K562 (cell line): ENCODE results near the gene SOX8. TPM values are rescaled to one million over a fixed set of nuclear protein-coding genes. Genes with fewer than 3 reads are reported as not detected.

ENCODE experiments used
- ATAC-seq: fragments of 200-7000 bp; cut with Tn5 transposase; 3 replicates; pipeline ENCODE4 v1.9.1; 2020; ENCODE audit warnings: moderate library complexity
- BruUV-seq: library from RNA; stranded (reverse); fragments of 400-500 nt; replicated peaks from 2 replicates; lab custom pipeline; 2021; lab: Mats Ljungman, UMichigan
- CTCF ChIA-PET: fragments of 300-600 bp; formaldehyde crosslinking; extraction: SDS; loops from one replicate; lab custom pipeline; 2021; ENCODE audit warnings: low intra/inter-chr PET ratio; lab: Yijun Ruan, JAX
- POLR2A ChIA-PET: fragments of 300-600, 350-650 bp; sonication (Branson Sonifier 250); formaldehyde crosslinking; extraction: SDS; loops from one replicate; lab custom pipeline; 2021; ENCODE audit warnings: antibody characterized with exemption, inconsistent platforms; lab: Yijun Ruan, JAX
- DNase-seq, 4 experiments: peaks; one replicate each; pipeline versions ENCODE4 v3.0.0 to v3.0.0-alpha.2; 2011 to 2018; ENCODE audit warnings: low spot score in 3 of 4, mixed read lengths in 3 of 4; ENCODE audit errors: extremely low read depth in 1 of 4
- FAIRE-seq: peaks from 2 replicates; lab custom pipeline; 2011; peaks lifted over from hg19 to GRCh38; lab: Jason Lieb, UNC
- H2AFZ ChIP-seq: 2 replicates; pipeline ENCODE4 v1.6.0; 2011; ENCODE audit warnings: low read depth, low read length, control low read depth, inconsistent platforms
- H3K27ac ChIP-seq: fragments of 200-600 bp; 3 replicates; pipeline ENCODE4 v1.8.0; 2011; ENCODE audit warnings: low read depth, mild to moderate bottlenecking, control low read depth, inconsistent platforms, low read length, moderate library complexity, mixed read lengths; ENCODE audit errors: extremely low read depth
- H3K27me3 ChIP-seq, 2 experiments: fragments of 300-600 bp in 1 of 2; 2 replicates in 1 of 2; 3 replicates in 1 of 2; pipeline versions ENCODE4 v1.6.0 to v1.8.0; 2011; ENCODE audit warnings: inconsistent platforms in 2 of 2, low read length in 2 of 2, mild to moderate bottlenecking in 1 of 2, mixed read lengths in 1 of 2, moderate library complexity in 1 of 2; ENCODE audit not compliant: control insufficient read depth in 2 of 2, insufficient read depth in 2 of 2
- H3K36me3 ChIP-seq: fragments of 300-600 bp; 3 replicates; pipeline ENCODE4 v1.8.0; 2011; ENCODE audit warnings: mild to moderate bottlenecking, low read length, inconsistent platforms; ENCODE audit not compliant: control insufficient read depth, insufficient read depth
- H3K4me1 ChIP-seq, 2 experiments: fragments of 200-600 bp in 1 of 2; replicated peaks in 1 of 2; 2 replicates in 1 of 2; 3 replicates in 1 of 2; pipeline versions ENCODE4 v1.5.1 to v1.8.0; 2011; ENCODE audit warnings: inconsistent platforms in 2 of 2, low read length in 2 of 2, mild to moderate bottlenecking in 1 of 2, mixed read lengths in 1 of 2, moderate library complexity in 1 of 2; ENCODE audit not compliant: control insufficient read depth in 2 of 2, insufficient read depth in 2 of 2
- H3K4me2 ChIP-seq: 2 replicates; pipeline ENCODE4 v1.6.1; 2011; ENCODE audit warnings: low read length, control low read depth, inconsistent platforms, mixed read lengths; ENCODE audit not compliant: insufficient read depth
- H3K4me3 ChIP-seq: fragments of 200-600 bp; sonication (generic), shearing (Covaris generic); 2 replicates; pipeline ENCODE4 v1.5.1; 2016; ENCODE audit warnings: control low read depth, inconsistent platforms
- H3K79me2 ChIP-seq: fragments of 200-600 bp; 3 replicates; pipeline ENCODE4 v1.8.0; 2011; ENCODE audit warnings: low read length, inconsistent platforms; ENCODE audit not compliant: control insufficient read depth, insufficient read depth
- H3K9ac ChIP-seq, 2 experiments: 2 replicates each; pipeline versions ENCODE4 v1.6.0 to v1.6.1; 2011; ENCODE audit warnings: low read depth in 2 of 2, low read length in 2 of 2, control low read depth in 1 of 2, inconsistent platforms in 1 of 2, mild to moderate bottlenecking in 1 of 2, mixed read lengths in 1 of 2; ENCODE audit not compliant: insufficient read depth in 1 of 2
- H3K9me1 ChIP-seq: one replicate; pipeline ENCODE4 v1.6.0; 2011; ENCODE audit warnings: inconsistent platforms, mild to moderate bottlenecking, low read length, moderate library complexity; ENCODE audit not compliant: control insufficient read depth, insufficient read depth
- H3K9me3 ChIP-seq: replicated peaks from 2 replicates; pipeline ENCODE4 v1.5.1; 2011; ENCODE audit warnings: low read depth, low read length, inconsistent platforms; ENCODE audit not compliant: control insufficient read depth, insufficient read depth
- H4K20me1 ChIP-seq: replicated peaks from 2 replicates; pipeline ENCODE4 v1.6.1; 2011; ENCODE audit warnings: low read length, inconsistent platforms, mixed read lengths; ENCODE audit not compliant: control insufficient read depth, insufficient read depth
- TAF1 ChIP-seq: IDR thresholded peaks from 2 replicates; pipeline ENCODE4 v1.6.1; 2011; ENCODE audit warnings: mild to moderate bottlenecking, low read length, moderate library complexity; ENCODE audit not compliant: insufficient read depth, control insufficient read depth, severe bottlenecking; ENCODE audit errors: extremely low read depth
- WGBS: fragments of 100-300 bp; shearing (Covaris generic); methylation state at CpG from one replicate; pipeline ENCODE4 v1.1.6; 2016; ENCODE audit warnings: low coverage, mixed read lengths; ENCODE audit not compliant: insufficient coverage; ENCODE audit errors: missing lambda C conversion rate; 5-methylcytosine and 5-hydroxymethylcytosine counted together
- in situ Hi-C: fragments of 300-500 bp; cut with MboI; formaldehyde crosslinking; loops from 4 replicates; pipeline ENCODE4 v1.15.0; 2018; ENCODE audit warnings: inconsistent platforms, mixed read lengths
- intact Hi-C: fragments of 100-400 bp; cut with micrococcal nuclease; formaldehyde crosslinking; loops from 2 replicates; pipeline ENCODE4 v1.14.2; 2022
- polyA plus RNA-seq, 8 experiments: library from polyadenylated mRNA; depleted of rRNA in 4 of 8; stranded (reverse) in 5 of 8; unstranded in 3 of 8; fragments of >200 nt; fragmentation: Nextera tagmentation in 2 of 8; fragmentation: Illumina TruSeq in 1 of 8; extraction: Ambion mirVana in 2 of 8; extraction: Trizol in 1 of 8; gene quantifications; 2 replicates each; pipeline versions ENCODE4 v1.2.1 to v1.2.3, GENCODE V29; 2011 to 2014; ENCODE audit warnings: inconsistent platforms in 1 of 8, missing spikeins in 1 of 8
- total RNA-seq, 7 experiments: library from RNA; depleted of rRNA in 6 of 7; stranded (reverse); fragments of >200 nt in 6 of 7; fragmentation: Illumina TruSeq in 2 of 7; extraction: Trizol in 2 of 7; gene quantifications; 2 replicates each; pipeline versions ENCODE4 v1.2.1 to v1.2.3, GENCODE V29; 2011 to 2021; ENCODE audit warnings: low replicate concordance in 1 of 7
- TF ChIP-seq, protein P1 (sequence below), 2 experiments: IDR thresholded peaks; 2 replicates each; pipeline ENCODE4 v1.6.1; 2012; ENCODE audit warnings: improper control_type of control experiment in 2 of 2, low read depth in 2 of 2, low read length in 2 of 2, borderline replicate concordance in 1 of 2

The SOX8 gene
- total and polyA plus RNA-seq, 9 of the 15 experiments (the other 6 are each of a cell fraction or from before 2014, with no cell fraction given) = 0.07 to 0.15 (median 0.15) TPM; not detected in 6

DNA sequence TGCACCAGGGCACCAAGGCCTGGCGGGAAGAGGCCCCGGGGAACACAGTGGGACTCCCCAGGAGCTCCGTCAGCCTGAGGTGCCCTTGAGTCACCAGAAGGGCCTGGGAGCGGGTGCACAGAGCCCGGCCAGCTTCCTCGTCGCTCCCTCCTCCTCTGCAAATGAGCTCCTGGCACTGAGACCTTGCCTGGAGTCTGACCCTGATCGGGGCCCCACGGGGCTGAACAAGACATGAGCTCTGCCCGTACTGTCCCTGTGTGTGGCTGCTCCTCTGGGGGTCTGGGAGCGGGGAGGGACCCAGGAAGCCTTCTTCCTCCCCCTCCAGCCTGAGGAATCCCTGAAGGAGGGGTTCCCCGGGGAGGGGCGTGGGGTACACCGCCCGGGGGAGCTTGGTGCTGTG is 54.6 kb downstream of the SOX8 start:
- Histone ChIP-seq H3K9me3 (no peaks in the 10 kb centered on the region), H3K4me2 (no peak overlapping the region), H3K9me1 (no peaks in the 10 kb centered on the region), H3K27ac (no peak overlapping the region)
- POLR2A ChIA-PET = interaction anchor here (0.6 to 0.7 kb wide), 2 partner anchors 8 to 11 kb away, joined by 3 read pairs; no protein-coding TSS in a partner anchor
- no peak for DNase-seq
- TF ChIP-seq TAF1 = no peak
- TF ChIP-seq, protein P1, sequence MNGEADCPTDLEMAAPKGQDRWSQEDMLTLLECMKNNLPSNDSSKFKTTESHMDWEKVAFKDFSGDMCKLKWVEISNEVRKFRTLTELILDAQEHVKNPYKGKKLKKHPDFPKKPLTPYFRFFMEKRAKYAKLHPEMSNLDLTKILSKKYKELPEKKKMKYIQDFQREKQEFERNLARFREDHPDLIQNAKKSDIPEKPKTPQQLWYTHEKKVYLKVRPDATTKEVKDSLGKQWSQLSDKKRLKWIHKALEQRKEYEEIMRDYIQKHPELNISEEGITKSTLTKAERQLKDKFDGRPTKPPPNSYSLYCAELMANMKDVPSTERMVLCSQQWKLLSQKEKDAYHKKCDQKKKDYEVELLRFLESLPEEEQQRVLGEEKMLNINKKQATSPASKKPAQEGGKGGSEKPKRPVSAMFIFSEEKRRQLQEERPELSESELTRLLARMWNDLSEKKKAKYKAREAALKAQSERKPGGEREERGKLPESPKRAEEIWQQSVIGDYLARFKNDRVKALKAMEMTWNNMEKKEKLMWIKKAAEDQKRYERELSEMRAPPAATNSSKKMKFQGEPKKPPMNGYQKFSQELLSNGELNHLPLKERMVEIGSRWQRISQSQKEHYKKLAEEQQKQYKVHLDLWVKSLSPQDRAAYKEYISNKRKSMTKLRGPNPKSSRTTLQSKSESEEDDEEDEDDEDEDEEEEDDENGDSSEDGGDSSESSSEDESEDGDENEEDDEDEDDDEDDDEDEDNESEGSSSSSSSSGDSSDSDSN (IDR thresholded peaks at IDR 0.05; ENCODE audit: borderline replicate concordance in 1 of 2, low read depth in 2 of 2, low read length in 2 of 2) = 0 out of 4 replicates have a peak, but pooled peaks of 1 of the 2 experiments have one; percentile 20
- TF ChIP-seq, all 486 proteins: peak for 1
- 1% methylated on average over 11 of the region's 15 CpGs for WGBS
- Histone ChIP-seq H4K20me1 (peaks cover 10% of the 10 kb centered on the region; the same call in 1 of the 2 replicates), H3K36me3 (no peaks in the 10 kb centered on the region), H3K27me3 (peaks cover 7 to 46% of the 10 kb centered on the region in 2 experiments; a peak in 3 of 5 replicates), H3K4me3 (no peak overlapping the region), H3K4me1 (peaks cover 0 to 20% of the 10 kb centered on the region in 2 experiments; a peak in 1 of 5 replicates), H3K79me2 (no peaks in the 10 kb centered on the region), H3K9ac (no peak overlapping the region), H2AFZ (no peak overlapping the region)
- in situ Hi-C loops (no loop called here), intact Hi-C loops (no loop called here)
- no peak for FAIRE-seq
- no TSS peak for BruUV-seq
- no peak for ATAC-seq
- CTCF ChIA-PET = interaction anchor here (0.5 kb wide), 1 partner anchor 64 kb away, joined by 4 read pairs; no protein-coding TSS in a partner anchor

Other genes with a start within 250 kb of the SOX8 start
Only the 7 nearest of the 11 such genes appear.
- 50.7 and 67.3 TPM in 2 replicates for gene RPUSD1, start 193.4 kb upstream of the SOX8 start, total RNA-seq (2014; rRNA removed)
- gene RPUSD1, start 193.4 kb upstream of the SOX8 start, total RNA-seq (2014; rRNA removed; fragmentation: Illumina TruSeq; extraction: Trizol) = 1.7 and 3.3 TPM in 2 replicates
- 22.7 and 27.2 TPM in 2 replicates for gene RPUSD1, start 193.4 kb upstream of the SOX8 start, total RNA-seq (2015; rRNA removed; fragmentation: Illumina TruSeq; extraction: Trizol)
- 55.2 and 55.9 TPM in 2 replicates for gene RPUSD1, start 193.4 kb upstream of the SOX8 start, total RNA-seq (2021)
- gene RPUSD1, start 193.4 kb upstream of the SOX8 start, polyA plus RNA-seq (2011; rRNA removed) = 12.0 and 17.7 TPM in 2 replicates
- gene RPUSD1, start 193.4 kb upstream of the SOX8 start, polyA plus RNA-seq (2014; fragmentation: Illumina TruSeq; extraction: Trizol) = 7.0 and 30.1 TPM in 2 replicates
- gene RPUSD1, start 193.4 kb upstream of the SOX8 start, polyA plus RNA-seq (2014; fragmentation: Nextera tagmentation; extraction: Ambion mirVana) = under 1 TPM; 0.45 to 0.98 TPM
- 56.6 and 66.9 TPM in 2 replicates for gene RPUSD1, start 193.4 kb upstream of the SOX8 start, polyA plus RNA-seq (2014; rRNA removed)
- 57.2 and 70.7 TPM in 2 replicates for gene CHTF18, start 193.2 kb upstream of the SOX8 start, total RNA-seq (2014; rRNA removed)
- 2.7 and 4.4 TPM in 2 replicates for gene CHTF18, start 193.2 kb upstream of the SOX8 start, total RNA-seq (2014; rRNA removed; fragmentation: Illumina TruSeq; extraction: Trizol)
- 21.1 and 22.1 TPM in 2 replicates for gene CHTF18, start 193.2 kb upstream of the SOX8 start, total RNA-seq (2015; rRNA removed; fragmentation: Illumina TruSeq; extraction: Trizol)
- 121 and 123 TPM in 2 replicates for gene CHTF18, start 193.2 kb upstream of the SOX8 start, total RNA-seq (2021)
- 17.0 and 32.6 TPM in 2 replicates for gene CHTF18, start 193.2 kb upstream of the SOX8 start, polyA plus RNA-seq (2011; rRNA removed)
- 5.1 and 23.0 TPM in 2 replicates for gene CHTF18, start 193.2 kb upstream of the SOX8 start, polyA plus RNA-seq (2014; fragmentation: Illumina TruSeq; extraction: Trizol)
- gene CHTF18, start 193.2 kb upstream of the SOX8 start, polyA plus RNA-seq (2014; fragmentation: Nextera tagmentation; extraction: Ambion mirVana) = 1 to 10 TPM; 2.5 to 2.7 TPM
- gene CHTF18, start 193.2 kb upstream of the SOX8 start, polyA plus RNA-seq (2014; rRNA removed) = 91.5 and 93.4 TPM in 2 replicates
- gene GNG13, start 181.0 kb upstream of the SOX8 start, total RNA-seq (2014; rRNA removed) = not detected in 2 replicates
- not detected in 2 replicates for gene GNG13, start 181.0 kb upstream of the SOX8 start, total RNA-seq (2014; rRNA removed; fragmentation: Illumina TruSeq; extraction: Trizol)
- not detected in 2 replicates for gene GNG13, start 181.0 kb upstream of the SOX8 start, total RNA-seq (2015; rRNA removed; fragmentation: Illumina TruSeq; extraction: Trizol)
- gene GNG13, start 181.0 kb upstream of the SOX8 start, total RNA-seq (2021) = not detected in 2 replicates
- not detected in 2 replicates for gene GNG13, start 181.0 kb upstream of the SOX8 start, polyA plus RNA-seq (2011; rRNA removed)
- gene GNG13, start 181.0 kb upstream of the SOX8 start, polyA plus RNA-seq (2014; fragmentation: Illumina TruSeq; extraction: Trizol) = not detected in 2 replicates
- gene GNG13, start 181.0 kb upstream of the SOX8 start, polyA plus RNA-seq (2014; fragmentation: Nextera tagmentation; extraction: Ambion mirVana) = not detected
- not detected in 2 replicates for gene GNG13, start 181.0 kb upstream of the SOX8 start, polyA plus RNA-seq (2014; rRNA removed)
- gene LMF1, start 10.8 kb upstream of the SOX8 start, total RNA-seq (2014; rRNA removed) = 0.64 and 0.86 TPM in 2 replicates
- gene LMF1, start 10.8 kb upstream of the SOX8 start, total RNA-seq (2014; rRNA removed; fragmentation: Illumina TruSeq; extraction: Trizol) = 0.26 and 0.44 TPM in 2 replicates
- 0.41 and 0.47 TPM in 2 replicates for gene LMF1, start 10.8 kb upstream of the SOX8 start, total RNA-seq (2015; rRNA removed; fragmentation: Illumina TruSeq; extraction: Trizol)
- gene LMF1, start 10.8 kb upstream of the SOX8 start, total RNA-seq (2021) = 1.5 and 2.3 TPM in 2 replicates
- 1.0 and 1.5 TPM in 2 replicates for gene LMF1, start 10.8 kb upstream of the SOX8 start, polyA plus RNA-seq (2011; rRNA removed)
- gene LMF1, start 10.8 kb upstream of the SOX8 start, polyA plus RNA-seq (2014; fragmentation: Illumina TruSeq; extraction: Trizol) = 1.1 TPM in 1 of 2 replicates, not detected in the other
- gene LMF1, start 10.8 kb upstream of the SOX8 start, polyA plus RNA-seq (2014; fragmentation: Nextera tagmentation; extraction: Ambion mirVana) = under 1 TPM; 0.11 TPM
- 0.98 and 1.6 TPM in 2 replicates for gene LMF1, start 10.8 kb upstream of the SOX8 start, polyA plus RNA-seq (2014; rRNA removed)
- gene SSTR5, start 91.0 kb downstream of the SOX8 start, total RNA-seq (2014; rRNA removed) = not detected in 2 replicates
- not detected in 2 replicates for gene SSTR5, start 91.0 kb downstream of the SOX8 start, total RNA-seq (2014; rRNA removed; fragmentation: Illumina TruSeq; extraction: Trizol)
- gene SSTR5, start 91.0 kb downstream of the SOX8 start, total RNA-seq (2015; rRNA removed; fragmentation: Illumina TruSeq; extraction: Trizol) = not detected in 2 replicates
- gene SSTR5, start 91.0 kb downstream of the SOX8 start, total RNA-seq (2021) = not detected in 2 replicates
- gene SSTR5, start 91.0 kb downstream of the SOX8 start, polyA plus RNA-seq (2011; rRNA removed) = not detected in 2 replicates
- gene SSTR5, start 91.0 kb downstream of the SOX8 start, polyA plus RNA-seq (2014; fragmentation: Illumina TruSeq; extraction: Trizol) = not detected in 2 replicates
- not detected for gene SSTR5, start 91.0 kb downstream of the SOX8 start, polyA plus RNA-seq (2014; fragmentation: Nextera tagmentation; extraction: Ambion mirVana)
- gene SSTR5, start 91.0 kb downstream of the SOX8 start, polyA plus RNA-seq (2014; rRNA removed) = not detected in 2 replicates
- gene C1QTNF8, start 114.5 kb downstream of the SOX8 start, total RNA-seq (2014; rRNA removed) = not detected in 2 replicates
- not detected in 2 replicates for gene C1QTNF8, start 114.5 kb downstream of the SOX8 start, total RNA-seq (2014; rRNA removed; fragmentation: Illumina TruSeq; extraction: Trizol)
- not detected in 2 replicates for gene C1QTNF8, start 114.5 kb downstream of the SOX8 start, total RNA-seq (2015; rRNA removed; fragmentation: Illumina TruSeq; extraction: Trizol)
- gene C1QTNF8, start 114.5 kb downstream of the SOX8 start, total RNA-seq (2021) = not detected in 2 replicates
- not detected in 2 replicates for gene C1QTNF8, start 114.5 kb downstream of the SOX8 start, polyA plus RNA-seq (2011; rRNA removed)
- not detected in 2 replicates for gene C1QTNF8, start 114.5 kb downstream of the SOX8 start, polyA plus RNA-seq (2014; fragmentation: Illumina TruSeq; extraction: Trizol)
- not detected for gene C1QTNF8, start 114.5 kb downstream of the SOX8 start, polyA plus RNA-seq (2014; fragmentation: Nextera tagmentation; extraction: Ambion mirVana)
- gene C1QTNF8, start 114.5 kb downstream of the SOX8 start, polyA plus RNA-seq (2014; rRNA removed) = not detected in 2 replicates
- 0.04 TPM in 1 of 2 replicates, not detected in the other for gene CACNA1H, start 171.3 kb downstream of the SOX8 start, total RNA-seq (2014; rRNA removed)
- not detected in 2 replicates for gene CACNA1H, start 171.3 kb downstream of the SOX8 start, total RNA-seq (2014; rRNA removed; fragmentation: Illumina TruSeq; extraction: Trizol)
- gene CACNA1H, start 171.3 kb downstream of the SOX8 start, total RNA-seq (2015; rRNA removed; fragmentation: Illumina TruSeq; extraction: Trizol) = not detected in 2 replicates
- 0.09 and 0.18 TPM in 2 replicates for gene CACNA1H, start 171.3 kb downstream of the SOX8 start, total RNA-seq (2021)
- gene CACNA1H, start 171.3 kb downstream of the SOX8 start, polyA plus RNA-seq (2011; rRNA removed) = 0.10 and 0.11 TPM in 2 replicates
- not detected in 2 replicates for gene CACNA1H, start 171.3 kb downstream of the SOX8 start, polyA plus RNA-seq (2014; fragmentation: Illumina TruSeq; extraction: Trizol)
- not detected for gene CACNA1H, start 171.3 kb downstream of the SOX8 start, polyA plus RNA-seq (2014; fragmentation: Nextera tagmentation; extraction: Ambion mirVana)
- gene CACNA1H, start 171.3 kb downstream of the SOX8 start, polyA plus RNA-seq (2014; rRNA removed) = not detected in 2 replicates